ENCODE measurements around the gene PLK4. TPM values are rescaled to one million over a fixed set of nuclear protein-coding genes. Genes with fewer than 3 reads are reported as not detected.
A peak's percentile ranks its signal among the peaks of the same experiment; 100 is the strongest.

The PLK4 gene
- total RNA-seq, 1 donor = 21.4 TPM

DNA sequence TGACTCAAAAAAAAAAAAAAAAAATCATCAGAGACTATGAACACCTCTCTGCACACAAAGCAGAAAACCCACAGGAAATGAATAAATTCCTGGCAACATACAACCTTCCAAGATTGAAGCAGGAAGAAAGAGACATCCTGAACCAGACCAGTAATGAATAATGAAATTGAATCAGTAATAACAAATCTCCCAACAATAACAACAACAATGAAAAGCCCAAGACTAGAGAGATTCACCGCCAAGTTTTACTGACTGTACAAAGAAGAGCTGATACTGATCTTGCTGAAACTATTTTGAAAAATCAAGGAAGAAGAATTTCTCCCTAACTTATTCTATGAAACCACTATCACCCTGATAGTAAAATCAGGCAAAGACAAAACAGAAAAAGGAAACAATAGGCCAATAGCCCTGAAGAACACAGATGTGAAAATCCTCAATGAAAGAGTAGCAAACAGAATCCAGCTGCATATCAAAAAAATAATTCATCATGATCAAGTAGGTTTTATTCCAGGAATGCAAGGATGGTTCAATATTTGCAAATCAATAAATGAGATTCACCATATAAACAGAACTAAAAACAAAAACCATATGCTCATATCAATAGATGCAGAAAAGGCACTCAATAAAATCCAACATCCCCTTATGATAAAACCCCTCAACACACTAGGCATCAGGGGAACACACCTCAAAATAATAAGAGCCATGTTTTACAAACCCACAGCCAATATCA, 31.0 kb upstream of the PLK4 start:
- DNase-seq (ENCODE audit: low read depth) = no peak
- TF ChIP-seq, protein P1, sequence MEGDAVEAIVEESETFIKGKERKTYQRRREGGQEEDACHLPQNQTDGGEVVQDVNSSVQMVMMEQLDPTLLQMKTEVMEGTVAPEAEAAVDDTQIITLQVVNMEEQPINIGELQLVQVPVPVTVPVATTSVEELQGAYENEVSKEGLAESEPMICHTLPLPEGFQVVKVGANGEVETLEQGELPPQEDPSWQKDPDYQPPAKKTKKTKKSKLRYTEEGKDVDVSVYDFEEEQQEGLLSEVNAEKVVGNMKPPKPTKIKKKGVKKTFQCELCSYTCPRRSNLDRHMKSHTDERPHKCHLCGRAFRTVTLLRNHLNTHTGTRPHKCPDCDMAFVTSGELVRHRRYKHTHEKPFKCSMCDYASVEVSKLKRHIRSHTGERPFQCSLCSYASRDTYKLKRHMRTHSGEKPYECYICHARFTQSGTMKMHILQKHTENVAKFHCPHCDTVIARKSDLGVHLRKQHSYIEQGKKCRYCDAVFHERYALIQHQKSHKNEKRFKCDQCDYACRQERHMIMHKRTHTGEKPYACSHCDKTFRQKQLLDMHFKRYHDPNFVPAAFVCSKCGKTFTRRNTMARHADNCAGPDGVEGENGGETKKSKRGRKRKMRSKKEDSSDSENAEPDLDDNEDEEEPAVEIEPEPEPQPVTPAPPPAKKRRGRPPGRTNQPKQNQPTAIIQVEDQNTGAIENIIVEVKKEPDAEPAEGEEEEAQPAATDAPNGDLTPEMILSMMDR (IDR thresholded peaks at IDR 0.05; ENCODE audit: insufficient read depth, low read length) = no peak
- H3K4me3 ChIP-seq (ENCODE audit: low read depth, low read length) = no peak overlapping the region

DNA sequence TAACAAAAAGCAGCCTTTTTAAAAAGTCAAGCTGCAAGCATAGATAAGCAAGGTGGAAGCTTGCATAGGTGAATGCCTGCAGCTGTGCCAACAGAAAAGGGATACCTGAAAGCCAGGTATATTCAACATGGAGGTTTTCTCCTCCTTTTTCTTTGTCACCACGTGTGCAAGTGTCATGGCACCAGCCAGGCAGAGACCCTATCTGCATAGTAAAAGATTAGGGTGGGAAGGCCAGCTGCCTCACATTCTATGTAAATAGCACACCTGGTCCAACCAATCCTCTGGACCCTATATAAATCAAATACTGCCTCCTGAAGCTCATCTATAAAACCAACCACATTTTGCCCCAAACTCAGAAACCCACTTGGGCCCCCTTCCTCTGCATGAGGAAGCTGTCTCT, 28.0 kb upstream of the PLK4 start:
- no peak for DNase-seq (ENCODE audit: low read depth)
- TF ChIP-seq, protein P1 (IDR thresholded peaks at IDR 0.05; ENCODE audit: insufficient read depth, low read length) = no peak

DNA sequence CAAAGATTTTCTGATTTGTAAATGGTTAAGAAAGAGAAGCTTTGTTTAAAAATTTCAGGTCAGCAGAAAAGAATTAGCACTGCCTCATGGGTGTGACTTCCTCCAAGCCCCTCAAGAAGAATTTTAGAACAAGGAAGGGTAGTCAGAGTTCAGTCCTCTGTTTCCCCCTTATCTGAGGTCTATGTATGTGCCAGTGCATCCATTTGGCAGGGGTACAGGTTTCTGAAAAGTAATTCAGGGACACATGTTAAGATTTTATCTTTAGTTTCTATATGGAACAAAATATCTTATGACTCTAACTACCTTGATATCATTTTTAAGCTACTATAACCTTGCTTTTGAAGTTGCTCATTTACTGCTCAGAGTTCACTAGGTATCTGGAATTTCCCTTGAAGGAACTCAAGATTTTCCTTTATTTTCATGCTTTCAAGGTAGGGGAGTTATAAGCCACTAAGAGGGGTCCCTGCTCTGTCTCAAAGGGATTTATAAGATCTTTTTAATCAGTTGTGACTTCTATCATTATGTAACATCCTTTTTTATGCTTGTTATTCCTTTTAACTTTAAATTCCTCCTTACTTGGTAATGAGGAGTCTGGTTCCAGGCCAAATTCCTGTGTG, 24.4 kb upstream of the PLK4 start:
- no peak overlapping the region for H3K4me3 ChIP-seq (ENCODE audit: low read depth, low read length)
- TF ChIP-seq, protein P1 (IDR thresholded peaks at IDR 0.05; ENCODE audit: insufficient read depth, low read length) = no peak
- no peak for DNase-seq (ENCODE audit: low read depth)

More for the DNA sequence above, 28.0 kb upstream of the PLK4 start:
- H3K4me3 ChIP-seq (ENCODE audit: low read depth, low read length) = no peak overlapping the region

DNA sequence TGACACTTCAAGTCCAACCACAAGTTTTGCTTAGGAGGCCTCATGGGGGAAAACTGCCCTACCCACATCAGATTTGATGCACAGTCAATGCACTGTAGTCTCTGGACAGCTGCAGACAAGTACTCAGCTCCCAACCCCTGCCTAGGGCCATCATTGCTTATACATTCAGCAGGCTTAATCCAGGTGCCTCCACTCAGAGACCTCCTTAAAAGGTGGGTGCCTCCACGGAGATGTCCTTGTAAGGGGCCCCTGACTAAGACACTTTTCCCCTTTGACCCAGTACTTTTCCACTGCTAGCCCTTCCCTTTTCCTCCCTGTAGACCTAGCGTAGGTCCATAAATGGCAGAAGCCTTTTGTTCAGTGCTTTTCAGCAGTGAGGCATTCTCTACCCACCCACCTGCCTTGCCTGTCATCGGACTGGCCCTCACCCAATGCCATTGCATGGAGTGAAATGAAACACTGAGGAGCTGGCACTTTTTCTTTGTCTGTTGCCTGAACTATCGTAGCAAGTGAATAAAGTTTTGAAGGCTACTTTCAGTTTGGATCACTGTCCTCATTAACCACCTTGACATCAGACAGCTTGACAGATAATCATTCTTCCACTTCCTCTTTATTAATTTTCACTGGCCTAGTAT, 23.8 kb upstream of the PLK4 start:
- TF ChIP-seq, protein P1 (IDR thresholded peaks at IDR 0.05; ENCODE audit: insufficient read depth, low read length) = no peak
- peak; percentile 83 for DNase-seq (ENCODE audit: low read depth)
- H3K4me3 ChIP-seq (ENCODE audit: low read depth, low read length) = no peak overlapping the region

DNA sequence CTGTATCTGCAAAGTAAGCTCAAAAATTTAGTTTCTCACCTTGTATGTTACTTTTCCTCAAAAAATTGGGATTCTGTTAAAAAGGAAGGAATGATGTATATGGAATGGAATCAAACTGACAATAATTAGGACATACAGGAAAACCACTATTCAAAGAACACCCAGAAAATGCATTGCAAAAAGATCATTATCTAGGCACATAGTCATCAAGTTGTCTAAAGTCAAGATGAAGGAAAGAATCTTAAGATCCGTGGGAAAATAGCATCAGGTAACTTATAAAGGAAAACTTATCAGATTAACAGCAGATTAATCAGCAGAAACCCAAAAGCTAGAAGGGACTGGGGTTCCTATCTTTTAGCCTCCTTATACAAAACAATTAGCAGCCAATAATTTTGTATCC, 23.1 kb upstream of the PLK4 start:
- TF ChIP-seq, protein P1 (IDR thresholded peaks at IDR 0.05; ENCODE audit: insufficient read depth, low read length) = no peak
- H3K4me3 ChIP-seq (ENCODE audit: low read depth, low read length) = no peak overlapping the region

DNA sequence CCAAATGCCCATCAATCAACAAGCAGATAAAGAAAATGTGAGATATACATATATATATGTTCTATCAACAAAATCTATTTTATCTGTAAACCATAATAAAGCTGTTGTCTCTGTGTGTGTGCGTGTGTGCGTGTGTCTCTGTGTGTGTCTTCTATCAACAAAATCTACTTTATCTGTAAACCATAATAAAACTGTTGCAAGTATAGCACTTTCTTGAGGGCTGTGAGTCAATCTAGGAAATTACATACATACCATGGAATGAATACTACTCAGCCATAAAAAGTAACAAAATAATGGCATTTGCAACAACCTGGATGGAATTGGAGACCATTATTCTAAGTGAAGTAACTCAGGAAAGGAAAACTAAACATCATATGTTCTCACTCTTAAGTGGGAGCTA, 12.5 kb upstream of the PLK4 start:
- TF ChIP-seq, protein P1 (IDR thresholded peaks at IDR 0.05; ENCODE audit: insufficient read depth, low read length) = no peak
- DNase-seq (ENCODE audit: low read depth) = peak; percentile 9
- no peak overlapping the region for H3K4me3 ChIP-seq (ENCODE audit: low read depth, low read length)

More for the DNA sequence above, 23.1 kb upstream of the PLK4 start:
- DNase-seq (ENCODE audit: low read depth) = no peak

Measured in fibroblast of the aortic adventitia (primary cell).